Motor neuron (in vitro differentiated cells): ENCODE results near the gene STIP1. TPM values are rescaled to one million over a fixed set of nuclear protein-coding genes. Genes with fewer than 3 reads are reported as not detected.

Experiments
- ATAC-seq, 8 experiments: fragments of 200-7000 bp; cut with Tn5 transposase; replicated peaks in 6 of 8; 2 replicates each; pipeline ENCODE4 v1.8.0; 2021; ENCODE audit warnings: mild to moderate bottlenecking in 8 of 8, moderate library complexity in 8 of 8
- H3K27ac ChIP-seq, 2 donors: fragments of 250-450 bp; sonication (Bioruptor Pico); 2 replicates each; pipeline ENCODE4 v1.9.0; 2021; ENCODE audit warnings: antibody characterized with exemption in 2 of 2, mild to moderate bottlenecking in 2 of 2, moderate library complexity in 1 of 2
- H3K4me1 ChIP-seq, 2 donors: fragments of 250-450 bp; sonication (Bioruptor Pico); replicated peaks in 1 of 2; 2 replicates each; pipeline ENCODE4 v1.6.1; 2021; ENCODE audit warnings: antibody characterized with exemption in 2 of 2, mild to moderate bottlenecking in 2 of 2, moderate library complexity in 1 of 2
- H3K4me3 ChIP-seq, 5 donors: fragments of 250-450 bp; sonication (Bioruptor Pico); 2 replicates each; pipeline ENCODE4 v1.9.0; 2021; ENCODE audit warnings: antibody characterized with exemption in 5 of 5, mild to moderate bottlenecking in 5 of 5, moderate library complexity in 4 of 5
- WGBS, 10 experiments: fragments of 450-650 bp; shearing (Covaris generic); methylation state at CpG; one replicate each; pipeline ENCODE4 v1.0.0; 2022; 5-methylcytosine and 5-hydroxymethylcytosine counted together
- in situ Hi-C, 9 experiments: fragments of 400-800 bp; cut with MboI; loops; one replicate each; pipeline ENCODE4 v1.15.0; 2021; ENCODE audit warnings: low sequenced_read_pairs in 9 of 9, low pct_unique_long_range_greater_than_20kb in 2 of 9; ENCODE audit not compliant: unreplicated experiment in 9 of 9
- total RNA-seq, 8 experiments: library from RNA; unstranded; fragments of 300-600 nt; gene quantifications; 2 replicates each; pipeline versions ENCODE4 v1.2.3 to v1.2.4, GENCODE V29; 2022

The STIP1 gene
- total RNA-seq, 8 experiments from 2014 or later, result 110 to 251 (median 163) TPM

DNA sequence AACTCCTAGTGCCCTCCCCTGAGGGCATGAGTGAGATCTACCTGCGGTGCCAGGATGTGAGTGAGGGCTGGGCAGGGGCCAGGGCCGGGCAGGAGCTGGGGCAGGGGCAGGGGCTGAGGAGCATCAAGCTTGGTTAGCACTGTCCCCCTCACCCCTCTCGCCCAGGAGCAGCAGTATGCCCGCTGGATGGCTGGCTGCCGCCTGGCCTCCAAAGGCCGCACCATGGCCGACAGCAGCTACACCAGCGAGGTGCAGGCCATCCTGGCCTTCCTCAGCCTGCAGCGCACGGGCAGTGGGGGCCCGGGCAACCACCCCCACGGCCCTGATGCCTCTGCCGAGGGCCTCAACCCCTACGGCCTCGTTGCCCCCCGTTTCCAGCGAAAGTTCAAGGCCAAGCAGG, 34.3 kb downstream of the STIP1 start:
- WGBS, 10 experiments, result 90% methylated on average over 2 of the region's 17 CpGs; no CpG with 5 or more reads in 9 of the 10 experiments
- ATAC-seq, result peak in 1 of 8 experiments; percentile 7
- H3K27ac ChIP-seq, result no peak overlapping the region
- H3K4me3 ChIP-seq, result no peak overlapping the region
- in situ Hi-C loops, result no loop called here
- H3K4me1 ChIP-seq, result peaks cover 3 to 6% of the 10 kb centered on the region in 2 donors

DNA sequence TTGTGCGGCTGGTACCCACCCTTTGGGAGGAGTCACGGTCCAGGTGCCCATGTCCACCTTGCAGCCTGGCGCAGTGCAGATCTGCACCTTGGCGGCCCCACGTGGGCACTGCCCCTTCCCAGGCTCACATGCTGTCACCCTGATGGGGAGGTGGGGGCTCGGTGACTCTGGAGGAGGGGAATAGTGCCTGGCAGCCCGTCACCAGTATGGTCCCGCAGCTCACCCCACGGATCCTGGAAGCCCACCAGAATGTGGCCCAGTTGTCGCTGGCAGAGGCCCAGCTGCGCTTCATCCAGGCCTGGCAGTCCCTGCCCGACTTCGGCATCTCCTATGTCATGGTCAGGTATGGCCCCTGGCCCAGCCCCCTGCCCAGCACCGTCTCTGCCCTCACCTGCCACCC, 34.8 kb downstream of the STIP1 start:
- WGBS, 10 experiments, result 96% methylated on average over 5 of the region's 14 CpGs; no CpG with 5 or more reads in 9 of the 10 experiments
- no peak for ATAC-seq

DNA sequence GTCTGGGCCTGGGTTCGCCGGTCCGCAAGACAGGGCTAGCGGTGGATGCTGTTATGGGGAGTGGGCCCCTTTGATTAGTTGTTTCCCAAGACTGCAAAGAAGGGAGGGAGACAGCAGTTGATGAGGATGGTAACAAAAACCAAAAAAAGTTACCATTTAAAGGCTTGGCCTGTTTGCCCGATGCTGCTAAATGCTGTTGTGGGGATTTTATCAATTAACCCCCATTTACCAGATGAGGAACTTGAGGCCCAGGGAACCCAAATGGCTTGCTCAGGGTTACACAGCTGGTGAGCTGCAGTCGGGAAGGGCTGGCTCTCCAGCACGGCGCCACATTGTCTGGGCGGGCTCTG, 36.7 kb downstream of the STIP1 start:
- no peak overlapping the region for H3K4me3 ChIP-seq
- peak in 2 of 8 experiments; percentile 4 to 7 for ATAC-seq
- in situ Hi-C loops, result no loop called here
- 40 to 100% (median 93%) methylated on average over 1 to 4 of the region's 9 CpGs; no CpG with 5 or more reads in 5 of the 10 experiments for WGBS, 10 experiments
- no peak overlapping the region for H3K27ac ChIP-seq
- H3K4me1 ChIP-seq, result peaks cover 14 to 19% of the 10 kb centered on the region in 2 donors

More for the DNA sequence above, 34.8 kb downstream of the STIP1 start:
- in situ Hi-C loops, result no loop called here
- H3K27ac ChIP-seq, result no peak overlapping the region
- H3K4me3 ChIP-seq, result no peak overlapping the region
- H3K4me1 ChIP-seq, result peaks cover 5 to 7% of the 10 kb centered on the region in 2 donors

DNA sequence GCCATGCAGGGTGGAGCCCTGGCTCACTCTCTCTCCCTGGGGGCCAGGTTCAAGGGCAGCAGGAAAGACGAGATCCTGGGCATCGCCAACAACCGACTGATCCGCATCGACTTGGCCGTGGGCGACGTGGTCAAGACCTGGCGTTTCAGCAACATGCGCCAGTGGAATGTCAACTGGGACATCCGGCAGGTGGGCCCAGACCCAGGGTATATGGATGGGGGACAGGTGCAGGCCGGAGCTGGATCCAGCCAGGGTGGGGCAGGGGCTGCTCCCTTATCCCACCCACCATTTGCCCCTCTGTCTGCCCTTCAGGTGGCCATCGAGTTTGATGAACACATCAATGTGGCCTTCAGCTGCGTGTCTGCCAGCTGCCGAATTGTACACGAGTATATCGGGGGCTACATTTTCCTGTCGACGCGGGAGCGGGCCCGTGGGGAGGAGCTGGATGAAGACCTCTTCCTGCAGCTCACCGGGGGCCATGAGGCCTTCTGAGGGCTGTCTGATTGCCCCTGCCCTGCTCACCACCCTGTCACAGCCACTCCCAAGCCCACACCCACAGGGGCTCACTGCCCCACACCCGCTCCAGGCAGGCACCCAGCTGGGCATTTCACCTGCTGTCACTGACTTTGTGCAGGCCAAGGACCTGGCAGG, 37.2 kb downstream of the STIP1 start:
- no peak for ATAC-seq
- in situ Hi-C loops, result no loop called here
- Histone ChIP-seq H3K4me1 (peaks cover 14 to 19% of the 10 kb centered on the region in 2 donors), H3K27ac (no peak overlapping the region), H3K4me3 (no peak overlapping the region)
- 37 to 100% (median 92%) methylated on average over 1 to 9 of the region's 24 CpGs; no CpG with 5 or more reads in 5 of the 10 experiments for WGBS, 10 experiments

DNA sequence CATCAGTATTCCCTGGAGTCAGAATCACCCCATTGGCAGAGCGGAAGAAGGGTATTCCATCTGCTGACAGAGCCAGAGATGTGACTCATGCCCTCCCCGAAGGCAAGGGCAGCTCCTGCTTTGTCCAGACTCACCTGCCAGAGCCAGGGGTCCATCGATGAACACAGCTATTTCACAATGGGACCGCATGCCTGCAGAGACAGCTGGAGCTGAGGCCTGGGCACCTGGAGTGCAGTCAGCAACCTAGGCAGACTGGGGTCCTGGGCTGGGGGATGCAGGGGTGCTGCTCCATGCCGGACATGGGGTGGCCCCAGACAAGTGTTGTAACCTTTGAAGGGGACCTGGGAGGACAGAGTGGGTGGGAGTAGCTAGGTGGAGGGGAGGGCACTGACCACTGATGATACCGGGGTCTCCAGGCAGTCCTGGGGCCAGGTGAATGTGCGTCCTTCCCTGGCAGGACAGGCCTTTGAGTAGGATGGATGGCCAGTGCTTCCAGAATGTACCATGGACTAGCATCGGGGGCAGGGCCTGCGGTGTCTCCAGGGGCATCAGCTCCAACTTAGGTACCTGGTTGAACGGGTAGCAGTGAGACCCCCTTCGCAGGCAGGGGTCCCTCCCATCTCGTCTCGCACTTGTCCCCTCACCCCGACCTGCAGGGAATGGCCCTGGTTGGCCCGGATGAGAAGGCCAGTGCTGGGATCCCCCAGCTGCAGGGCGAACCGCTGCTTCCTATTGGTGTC, 38.4 kb downstream of the STIP1 start:
- WGBS, 10 experiments, result 90 to 100% (median 95%) methylated on average over 2 to 7 of the region's 17 CpGs; no CpG with 5 or more reads in 6 of the 10 experiments
- ATAC-seq, result no peak

DNA sequence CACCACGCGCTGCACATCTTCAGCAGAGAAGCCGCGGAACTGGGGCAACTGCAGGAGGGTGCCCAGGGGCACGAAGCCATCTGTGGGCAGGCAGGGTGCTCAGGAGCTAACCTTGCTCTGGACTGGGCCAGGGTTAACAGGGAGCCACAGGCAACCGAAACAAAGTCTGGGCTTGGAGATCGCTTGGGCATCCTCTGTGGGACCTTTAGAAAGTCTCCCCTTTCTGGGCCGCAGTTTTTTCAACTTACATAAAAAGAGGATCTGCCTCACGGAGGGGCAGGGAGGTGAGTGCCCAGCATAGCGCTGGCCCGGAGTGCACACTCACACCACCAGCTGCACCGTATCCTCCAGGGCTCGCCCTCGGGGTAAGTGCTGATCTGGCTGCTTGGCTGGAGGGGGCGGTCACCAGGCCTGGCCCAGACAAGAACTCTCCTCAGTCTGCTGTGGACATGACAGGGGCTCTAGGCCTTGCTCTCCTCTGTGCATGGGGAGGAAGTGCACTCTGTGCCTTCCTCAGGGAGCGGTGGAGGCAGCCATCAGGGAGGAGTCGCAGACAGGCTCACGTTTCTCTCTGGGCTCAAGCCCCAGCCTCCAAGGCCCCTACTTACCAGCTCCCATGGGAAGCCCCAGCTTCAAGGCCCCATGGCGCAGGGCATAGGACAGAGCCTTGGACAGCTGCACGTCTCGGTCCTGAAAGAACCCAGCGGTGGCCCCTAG, 39.1 kb downstream of the STIP1 start:
- ATAC-seq, result peak in 4 of 8 experiments; percentile 1 to 8 (median 3)
- peaks cover 21 to 29% of the 10 kb centered on the region in 2 donors for H3K4me1 ChIP-seq
- WGBS, 10 experiments, result 47 to 77% (median 67%) methylated on average over 3 to 12 of the region's 22 CpGs; no CpG with 5 or more reads in 4 of the 10 experiments
- H3K27ac ChIP-seq, result peak overlapping the region; percentile 77 to 85
- in situ Hi-C loops, result no loop called here
- H3K4me3 ChIP-seq, result peak overlapping the region; percentile 61 to 83 (median 73)

More for the DNA sequence above, 38.4 kb downstream of the STIP1 start:
- H3K4me1 ChIP-seq, result peaks cover 16 to 23% of the 10 kb centered on the region in 2 donors
- H3K4me3 ChIP-seq, result no peak overlapping the region
- in situ Hi-C loops, result no loop called here
- H3K27ac ChIP-seq, result no peak overlapping the region

DNA sequence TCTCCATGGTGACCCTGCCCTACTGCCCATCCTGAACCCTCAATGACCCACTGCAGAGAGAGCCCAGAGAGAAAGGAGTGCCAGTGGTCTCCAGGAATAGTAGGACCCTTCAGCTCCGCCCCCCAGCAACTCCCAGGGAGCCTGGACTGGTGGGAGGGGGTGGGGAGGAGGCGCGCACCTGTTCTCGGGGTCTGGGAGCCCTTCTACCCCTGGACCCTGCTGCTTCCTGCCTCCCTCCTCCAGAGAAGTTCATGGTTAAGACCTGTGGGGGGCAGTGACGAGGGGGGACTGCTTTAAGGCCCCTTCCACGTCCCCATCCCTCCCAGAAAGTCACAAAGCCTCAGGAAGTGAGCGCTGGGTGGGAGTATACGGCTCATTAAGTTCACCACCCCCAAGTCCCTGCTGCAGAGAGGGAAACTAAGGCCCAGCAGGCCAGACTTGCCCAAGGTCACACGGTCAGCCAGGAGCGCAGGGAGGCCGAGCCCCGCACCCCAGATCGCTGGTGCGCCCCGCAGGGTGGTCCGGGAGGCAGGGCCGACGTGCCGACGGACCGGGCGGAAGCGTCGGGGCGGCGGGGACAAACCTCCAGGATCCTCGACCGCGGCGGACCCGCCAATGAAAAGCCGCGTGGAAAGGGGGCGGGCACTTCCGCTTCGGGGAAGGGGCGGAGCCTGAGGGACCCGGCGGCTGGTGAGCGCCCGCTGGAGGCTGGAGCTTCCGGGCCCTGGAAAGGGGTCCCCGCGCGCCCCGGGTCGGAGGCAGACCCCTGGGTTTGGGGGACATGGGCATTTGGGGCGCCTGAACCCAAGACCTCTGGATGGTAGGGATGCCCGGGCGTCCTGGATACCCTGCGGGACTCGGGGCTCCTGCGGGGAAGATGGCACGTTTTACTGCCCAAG, 39.9 kb downstream of the STIP1 start, which contains the start of the genes NUDT22 and TRPT1:
Gene NUDT22 (plus strand): TSS at position 667 of the 899 bp plus-strand sequence. CDS start 379 bp downstream, outside the sequence.
Gene TRPT1 (minus strand): TSS at position 579 of the 899 bp plus-strand sequence. CDS start 326 bp downstream, at position 253.
- ATAC-seq, result peak; percentile 51 to 77 (median 62)
- H3K27ac ChIP-seq, result peak within 1 kb of the TSS; percentile 77 to 85
- peaks cover 21 to 29% of the 10 kb centered on the region in 2 donors for H3K4me1 ChIP-seq
- H3K4me3 ChIP-seq, result peak within 1 kb of the TSS; percentile 61 to 83 (median 73)
- WGBS, 10 experiments, result 0 to 2% (median 0%) methylated on average over 1 to 11 of the region's 54 CpGs; no CpG with 5 or more reads in 5 of the 10 experiments
- in situ Hi-C loops, result no loop called here

DNA sequence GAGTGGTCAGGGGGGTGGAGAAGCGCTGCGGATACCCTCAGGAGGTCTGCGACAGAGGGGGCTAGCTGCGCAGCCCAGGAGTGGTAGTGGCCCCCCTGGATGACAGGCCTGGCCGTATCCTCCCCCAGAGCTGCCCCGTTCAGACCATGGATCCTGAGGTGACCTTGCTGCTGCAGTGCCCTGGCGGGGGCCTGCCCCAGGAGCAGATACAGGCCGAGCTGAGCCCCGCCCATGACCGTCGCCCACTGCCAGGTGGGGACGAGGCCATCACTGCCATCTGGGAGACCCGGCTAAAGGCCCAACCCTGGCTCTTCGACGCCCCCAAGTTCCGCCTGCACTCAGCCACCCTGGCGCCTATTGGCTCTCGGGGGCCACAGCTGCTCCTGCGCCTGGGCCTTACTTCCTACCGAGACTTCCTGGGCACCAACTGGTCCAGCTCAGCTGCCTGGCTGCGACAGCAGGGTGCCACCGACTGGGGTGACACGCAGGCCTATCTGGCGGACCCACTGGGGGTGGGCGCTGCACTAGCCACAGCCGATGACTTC, 40.6 kb downstream of the STIP1 start:
- Histone ChIP-seq H3K4me1 (peaks cover 24 to 33% of the 10 kb centered on the region in 2 donors), H3K27ac (peak overlapping the region; percentile 77 to 85)
- WGBS, 10 experiments, result 0 to 68% (median 56%) methylated on average over 1 to 8 of the region's 26 CpGs; no CpG with 5 or more reads in 5 of the 10 experiments

DNA sequence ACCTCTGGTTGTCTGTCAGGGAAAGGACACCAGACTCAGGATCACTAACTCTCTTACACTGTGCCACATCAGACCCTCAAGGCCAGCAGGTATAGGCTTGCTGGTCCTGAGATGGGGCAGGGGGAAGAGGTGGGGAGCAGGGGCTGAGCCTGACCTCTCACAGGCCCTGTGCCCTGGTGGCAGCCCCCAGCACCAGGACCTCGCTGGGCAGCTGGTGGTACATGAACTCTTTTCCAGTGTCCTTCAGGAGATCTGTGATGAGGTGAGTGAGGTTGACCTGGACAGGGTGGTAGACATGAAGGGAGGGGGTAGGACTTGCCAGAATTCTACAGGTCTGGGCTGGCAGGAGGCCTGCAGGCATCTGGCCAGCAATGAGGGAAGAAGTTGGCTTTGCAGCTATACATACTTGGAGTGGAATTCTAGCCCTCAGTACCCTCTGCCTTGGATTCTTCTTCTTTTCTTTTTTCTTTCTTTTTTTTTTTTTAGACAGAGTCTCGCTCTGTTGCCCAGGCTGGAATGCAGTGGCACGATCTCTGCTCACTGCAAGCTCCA, 41.5 kb downstream of the STIP1 start:
- 20 to 100% (median 80%) methylated on average over 1 to 2 of the region's 3 CpGs; no CpG with 5 or more reads in 5 of the 10 experiments for WGBS, 10 experiments
- peaks cover 27 to 34% of the 10 kb centered on the region in 2 donors for H3K4me1 ChIP-seq
- no peak overlapping the region for H3K27ac ChIP-seq
- in situ Hi-C loops, result no loop called here
- no peak for ATAC-seq
- H3K4me3 ChIP-seq, result peak overlapping the region in 1 of 5 donors; percentile 78

More for the DNA sequence above, 40.6 kb downstream of the STIP1 start:
- in situ Hi-C loops, result no loop called here
- H3K4me3 ChIP-seq, result peak overlapping the region; percentile 61 to 83 (median 73)
- ATAC-seq, result peak; percentile 6 to 24 (median 10)

DNA sequence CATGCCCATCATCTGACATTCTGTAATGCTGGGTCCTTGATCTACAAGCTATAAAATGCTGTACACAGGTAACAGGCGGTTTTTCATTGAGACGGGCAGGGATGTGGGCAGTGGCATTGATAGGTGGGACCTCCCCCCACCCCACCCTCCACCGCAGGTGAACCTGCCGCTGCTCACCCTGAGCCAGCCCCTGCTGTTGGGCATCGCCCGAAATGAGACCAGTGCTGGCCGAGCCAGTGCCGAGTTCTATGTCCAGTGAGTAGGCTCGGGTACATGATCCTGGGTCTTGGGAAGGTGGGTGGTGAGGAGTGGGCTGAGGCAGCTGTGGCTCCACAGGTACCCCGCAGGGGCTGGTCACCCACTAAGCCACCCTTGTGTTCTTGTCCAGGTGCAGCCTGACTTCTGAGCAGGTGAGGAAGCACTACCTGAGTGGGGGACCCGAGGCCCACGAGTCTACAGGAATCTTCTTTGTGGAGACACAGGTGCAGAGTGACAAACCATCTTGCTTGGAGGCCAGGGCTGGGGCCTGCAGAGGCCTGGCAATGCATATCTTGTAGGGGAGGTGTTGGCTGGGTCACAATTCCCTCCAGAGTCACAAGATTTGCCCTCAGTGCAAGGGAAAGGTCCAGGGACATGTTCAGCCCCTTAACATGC, 43.2 kb downstream of the STIP1 start:
- H3K27ac ChIP-seq, result peak overlapping the region; percentile 88 to 92
- in situ Hi-C loops, result no loop called here
- 67 to 100% (median 91%) methylated on average over 1 to 6 of the region's 12 CpGs; no CpG with 5 or more reads in 6 of the 10 experiments for WGBS, 10 experiments

DNA sequence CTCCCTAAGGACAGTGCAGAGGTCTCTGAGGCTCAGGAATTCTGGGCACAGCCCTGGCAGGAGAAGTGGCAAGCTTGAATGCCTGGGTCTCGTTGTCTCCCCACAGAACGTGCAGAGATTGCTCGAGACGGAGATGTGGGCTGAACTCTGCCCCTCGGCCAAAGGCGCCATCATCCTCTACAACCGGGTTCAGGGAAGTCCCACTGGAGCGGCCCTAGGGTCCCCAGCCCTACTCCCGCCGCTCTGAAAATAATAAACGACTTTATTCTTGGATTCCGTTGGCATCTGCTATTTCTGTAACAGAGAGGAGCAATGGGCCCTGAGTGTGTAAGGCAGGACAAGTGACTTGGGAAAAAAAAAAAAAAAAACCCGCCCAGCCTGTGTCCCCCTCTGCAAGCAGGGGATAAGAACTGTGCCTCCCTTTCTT, 43.8 kb downstream of the STIP1 start:
- peaks cover 34 to 35% of the 10 kb centered on the region in 2 donors for H3K4me1 ChIP-seq
- ATAC-seq, result no peak
- WGBS, 10 experiments, result 0 to 60% (median 49%) methylated on average over 1 to 8 of the region's 13 CpGs; no CpG with 5 or more reads in 1 of the 10 experiments
- H3K4me3 ChIP-seq, result peak overlapping the region; percentile 53 to 68 (median 64)
- H3K27ac ChIP-seq, result peak overlapping the region; percentile 88 to 92
- in situ Hi-C loops, result no loop called here

More for the DNA sequence above, 43.2 kb downstream of the STIP1 start:
- ATAC-seq, result no peak
- Histone ChIP-seq H3K4me3 (peak overlapping the region in 2 of 5 donors; percentile 65 to 68), H3K4me1 (peaks cover 34 to 35% of the 10 kb centered on the region in 2 donors)
